CD4-positive, alpha-beta memory T cell (primary cell): ENCODE measurements around the gene LZTS3. TPM values are rescaled to one million over a fixed set of nuclear protein-coding genes. Genes with fewer than 3 reads are reported as not detected.
"Not testable (repeated sequence)": the region's sequence is repeated elsewhere in the genome, so short reads cannot be mapped to it uniquely, and the experiment has no call there.

Experiments
- CTCF ChIA-PET: fragments of 350-600 bp; sonication (Branson Sonifier 250); formaldehyde crosslinking; loops from one replicate; lab custom pipeline; 2021; ENCODE audit warnings: inconsistent platforms; ENCODE audit not compliant: partially characterized antibody; lab: Charles Lee
- POLR2A ChIA-PET: fragments of 350-600 bp; sonication (Branson Sonifier 250); formaldehyde crosslinking; loops from one replicate; lab custom pipeline; 2021; ENCODE audit not compliant: partially characterized antibody; lab: Charles Lee
- DNase-seq, 5 donors: peaks; one replicate each; pipeline versions ENCODE4 v3.0.0 to v3.0.0-alpha.2; 2020 to 2022; ENCODE audit warnings: mixed read lengths in 1 of 5
- H3K27ac ChIP-seq: one replicate; pipeline ENCODE4 v1.7.0; 2013; ENCODE audit warnings: low read depth, low read length
- H3K27me3 ChIP-seq: 2 replicates; pipeline ENCODE4 v1.7.0; 2013; ENCODE audit warnings: mild to moderate bottlenecking, low read length, moderate library complexity; ENCODE audit not compliant: insufficient read depth
- H3K36me3 ChIP-seq: 2 replicates; pipeline ENCODE4 v1.7.0; 2013; ENCODE audit warnings: mild to moderate bottlenecking, low read length, moderate library complexity; ENCODE audit not compliant: insufficient read depth
- H3K4me1 ChIP-seq: 2 replicates; pipeline ENCODE4 v1.7.0; 2013; ENCODE audit warnings: mild to moderate bottlenecking, low read length, moderate library complexity; ENCODE audit not compliant: insufficient read depth
- H3K4me3 ChIP-seq, 2 donors: one replicate each; pipeline ENCODE4 v1.7.0; 2013; ENCODE audit warnings: low read length in 2 of 2, mild to moderate bottlenecking in 1 of 2
- H3K9me3 ChIP-seq, 2 donors: one replicate each; pipeline ENCODE4 v1.7.0; 2013; ENCODE audit warnings: low read length in 2 of 2, control low read depth in 1 of 2; ENCODE audit not compliant: control insufficient read depth in 1 of 2
- H3K27ac Mint-ChIP-seq, 7 donors: one replicate each; pipeline ENCODE4 v1.8.0; 2020 to 2021; ENCODE audit warnings: mixed read lengths in 7 of 7, mild to moderate bottlenecking in 6 of 7, inconsistent platforms in 3 of 7, moderate library complexity in 3 of 7
- H3K27me3 Mint-ChIP-seq, 2 donors: one replicate each; pipeline ENCODE4 v1.8.0; 2020 to 2021; ENCODE audit warnings: mixed read lengths in 2 of 2
- H3K36me3 Mint-ChIP-seq, 2 donors: one replicate each; pipeline ENCODE4 v1.8.0; 2020 to 2021; ENCODE audit warnings: mixed read lengths in 2 of 2, inconsistent platforms in 1 of 2, mild to moderate bottlenecking in 1 of 2
- H3K4me1 Mint-ChIP-seq, 4 donors: one replicate each; pipeline ENCODE4 v1.8.0; 2020 to 2021; ENCODE audit warnings: mixed read lengths in 4 of 4, mild to moderate bottlenecking in 1 of 4
- H3K4me3 Mint-ChIP-seq, 8 donors: one replicate each; pipeline ENCODE4 v1.8.0; 2020 to 2021; ENCODE audit warnings: mixed read lengths in 8 of 8, mild to moderate bottlenecking in 7 of 8, moderate library complexity in 6 of 8, inconsistent platforms in 3 of 8
- H3K9me3 Mint-ChIP-seq, 8 donors: one replicate each; pipeline ENCODE4 v1.8.0; 2020 to 2021; ENCODE audit warnings: mixed read lengths in 8 of 8, mild to moderate bottlenecking in 5 of 8, inconsistent platforms in 3 of 8, moderate library complexity in 1 of 8
- intact Hi-C: fragments of 100-400 bp; cut with micrococcal nuclease; formaldehyde crosslinking; loops from one replicate; pipeline ENCODE4 v1.15.1; 2023
- polyA plus RNA-seq, 2 donors: library from polyadenylated mRNA; unstranded; fragments of 300-500 nt; fragmentation: Illumina TruSeq; gene quantifications; one replicate each; pipeline ENCODE4 v1.2.3, GENCODE V29; 2021
- total RNA-seq, 2 experiments: library from RNA; stranded (reverse); gene quantifications; one replicate each; pipeline ENCODE4 v1.2.3, GENCODE V29; 2021

Gene LZTS3
- total and polyA plus RNA-seq, 4 experiments from 2014 or later: 0.78 to 7.9 (median 3.9) TPM

- Mint-ChIP-seq H3K27me3 (no peaks in the 10 kb centered on the region), H3K4me3 (peak overlapping the region; percentile 71 to 98 (median 82)), H3K36me3 (peaks cover 8 to 36% of the 10 kb centered on the region in 2 donors), H3K27ac (peak overlapping the region; percentile 82 to 98 (median 83)), H3K4me1 (peaks cover 47 to 73% (median 64%) of the 10 kb centered on the region in 4 donors), H3K9me3 (peaks cover 0 to 3% (median 0%) of the 10 kb centered on the region in 8 donors)
- Histone ChIP-seq H3K4me3 (peak overlapping the region; percentile 8 to 24), H3K27ac (peak overlapping the region; percentile 30), H3K27me3 (no peaks in the 10 kb centered on the region), H3K9me3 (no peaks in the 10 kb centered on the region), H3K36me3 (no peaks in the 10 kb centered on the region), H3K4me1 (peaks cover 54% of the 10 kb centered on the region)
- POLR2A ChIA-PET: interaction anchor here (0.7 to 4.5 kb wide), 17 partner anchors 10 to 505 kb away, joined by 3 to 29 read pairs (median 4); partner anchors contain the start of genes ITPA, LZTS3, MRPS26 and NOP56
- intact Hi-C loops: loop anchor here (1.0 kb wide), 1 partner anchor 39 kb away; no protein-coding TSS in a partner anchor
- CTCF ChIA-PET: interaction anchor here (1.0 to 1.9 kb wide), 7 partner anchors 9 to 159 kb away, joined by 3 to 9 read pairs (median 5); no protein-coding TSS in a partner anchor
- DNase-seq: peak in 4 of 5 donors; percentile 32 to 62 (median 41)
Measured at GRCh38 chr20:3156811-3157619, 16.3 kb downstream of the LZTS3 start.

GRCh38 chr20:3152057-3152644, 21.2 kb downstream of the LZTS3 start:
- H3K27me3 ChIP-seq, H3K27me3 Mint-ChIP-seq, H3K4me3 ChIP-seq, intact Hi-C loops, POLR2A ChIA-PET, DNase-seq, H3K9me3 Mint-ChIP-seq, H3K27ac ChIP-seq, H3K9me3 ChIP-seq: not testable (repeated sequence)
- Mint-ChIP-seq H3K27ac (peak overlapping the region in 4 of 7 donors; percentile 19 to 70 (median 46)), H3K4me3 (peak overlapping the region in 2 of 8 donors; percentile 36 to 39), H3K4me1 (peaks cover 45 to 82% (median 67%) of the 10 kb centered on the region in 4 donors), H3K36me3 (peaks cover 32 to 63% of the 10 kb centered on the region in 2 donors)
- peaks cover 16% of the 10 kb centered on the region for H3K36me3 ChIP-seq
- CTCF ChIA-PET: interaction anchor here (0.9 kb wide), 1 partner anchor 67 kb away, joined by 3 read pairs; no protein-coding TSS in a partner anchor
- H3K4me1 ChIP-seq: peaks cover 46% of the 10 kb centered on the region

DNA sequence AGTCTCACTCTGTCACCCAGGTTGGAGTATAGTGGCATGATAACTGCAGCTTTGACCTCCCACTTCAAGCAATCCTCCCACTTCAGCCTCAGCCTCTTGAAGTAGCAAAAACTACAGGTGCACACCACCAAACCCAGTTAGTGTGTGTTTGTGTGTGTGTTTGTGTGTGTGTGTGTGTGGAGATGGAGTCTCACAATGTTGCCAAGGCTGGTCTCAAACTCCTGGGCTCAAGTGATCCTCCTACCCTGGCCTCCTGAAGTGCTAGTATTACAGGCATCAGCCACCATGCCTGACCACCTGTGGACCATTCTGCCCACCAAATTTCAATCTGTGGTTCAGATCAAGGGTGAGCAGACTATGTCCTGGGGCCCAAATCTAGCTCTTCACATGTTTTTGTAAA, 22.4 kb downstream of the LZTS3 start:
- Mint-ChIP-seq H3K9me3 (no peaks in the 10 kb centered on the region), H3K36me3 (peaks cover 38 to 67% of the 10 kb centered on the region in 2 donors), H3K4me1 (peaks cover 36 to 80% (median 61%) of the 10 kb centered on the region in 4 donors), H3K27ac (peak overlapping the region in 5 of 7 donors; percentile 48 to 89 (median 66)), H3K27me3 (no peaks in the 10 kb centered on the region), H3K4me3 (no peak overlapping the region)
- Histone ChIP-seq H3K36me3 (peaks cover 23% of the 10 kb centered on the region), H3K27ac (no peak overlapping the region), H3K4me1 (peaks cover 33% of the 10 kb centered on the region), H3K27me3 (no peaks in the 10 kb centered on the region), H3K9me3 (no peaks in the 10 kb centered on the region), H3K4me3 (no peak overlapping the region)
- intact Hi-C loops: no loop called here
- ChIA-PET POLR2A (interaction anchor here (1.4 kb wide), 1 partner anchor 8 kb away, joined by 4 read pairs; the partner anchor contains the start of genes FASTKD5 and UBOX5), CTCF (no interaction called here)
- no peak for DNase-seq

DNA sequence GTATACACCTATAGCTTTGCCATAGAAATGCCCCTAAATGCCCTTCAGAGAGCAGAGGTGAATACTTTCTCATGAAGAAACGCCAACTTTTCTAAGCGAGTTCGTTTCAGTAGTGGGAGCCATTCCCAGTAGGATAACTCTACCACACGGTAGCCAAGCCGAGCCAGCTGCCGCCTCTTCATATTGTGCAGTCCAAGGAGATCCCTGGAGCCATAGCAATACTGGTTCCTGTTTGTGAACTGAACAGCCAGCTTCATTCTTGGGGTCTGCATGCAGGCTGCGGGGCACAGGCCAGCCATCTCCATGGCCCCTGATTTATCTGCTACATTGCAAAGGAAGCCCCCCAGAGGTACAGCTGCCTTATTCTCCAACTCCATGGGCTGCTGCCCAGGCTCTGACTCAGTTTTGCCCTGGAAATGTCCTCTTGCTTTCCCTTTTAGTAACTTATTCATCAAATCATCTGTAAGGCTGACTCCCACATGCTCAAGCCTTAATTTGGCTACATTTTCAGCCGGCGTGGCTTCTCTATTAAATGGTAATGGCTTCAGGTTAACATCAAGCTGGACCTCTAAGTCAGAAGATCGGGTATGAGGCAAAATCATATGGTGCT, 26.5 kb downstream of the LZTS3 start:
- ChIA-PET CTCF (interaction anchor here (2.3 kb wide), 1 partner anchor 11 kb away, joined by 7 read pairs; no protein-coding TSS in a partner anchor), POLR2A (interaction anchor here (1.1 to 1.2 kb wide), 2 partner anchors 10 to 13 kb away, joined by 3 to 4 read pairs; partner anchors contain the start of genes FASTKD5 and UBOX5)
- no peak overlapping the region for H3K4me3 ChIP-seq
- H3K4me1 ChIP-seq: peaks cover 18% of the 10 kb centered on the region
- no peak overlapping the region for H3K27ac ChIP-seq
- H3K4me3 Mint-ChIP-seq: no peak overlapping the region
- H3K4me1 Mint-ChIP-seq: peaks cover 25 to 58% (median 41%) of the 10 kb centered on the region in 4 donors
- H3K27ac Mint-ChIP-seq: no peak overlapping the region
- no peaks in the 10 kb centered on the region for H3K27me3 Mint-ChIP-seq
- H3K9me3 Mint-ChIP-seq: no peaks in the 10 kb centered on the region
- DNase-seq: no peak
- intact Hi-C loops: no loop called here
- no peaks in the 10 kb centered on the region for H3K9me3 ChIP-seq
- peaks cover 37 to 55% of the 10 kb centered on the region in 2 donors for H3K36me3 Mint-ChIP-seq
- no peaks in the 10 kb centered on the region for H3K27me3 ChIP-seq
- H3K36me3 ChIP-seq: peaks cover 23% of the 10 kb centered on the region

DNA sequence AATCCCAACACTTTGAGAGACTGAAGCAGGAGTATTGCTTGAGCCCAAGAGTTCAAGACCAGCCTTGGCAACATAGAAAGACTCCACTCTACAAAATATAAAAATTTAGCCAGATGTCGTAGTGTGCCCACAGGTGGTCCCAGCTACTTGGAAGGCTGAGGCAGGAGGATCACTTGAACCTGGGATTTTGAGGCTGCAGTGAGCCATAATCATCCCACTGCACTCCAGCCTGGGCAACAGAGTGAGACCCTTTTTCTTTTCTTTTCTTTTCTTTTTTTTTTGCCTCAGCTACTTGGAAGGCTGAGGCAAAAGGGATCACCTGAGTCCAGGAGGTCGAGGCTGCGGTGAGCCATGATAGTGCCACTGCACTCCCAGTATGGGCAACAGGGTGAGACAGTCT, 31.6 kb downstream of the LZTS3 start:
- POLR2A ChIA-PET: interaction anchor here (0.7 kb wide), 1 partner anchor 13 kb away, joined by 5 read pairs; no protein-coding TSS in a partner anchor
- Histone ChIP-seq H3K27me3 (no peaks in the 10 kb centered on the region), H3K4me1 (no peaks in the 10 kb centered on the region), H3K27ac (no peak overlapping the region), H3K36me3 (peaks cover 4% of the 10 kb centered on the region), H3K9me3 (no peaks in the 10 kb centered on the region), H3K4me3 (no peak overlapping the region)
- CTCF ChIA-PET: interaction anchor here (1.1 kb wide), 1 partner anchor 88 kb away, joined by 3 read pairs; no protein-coding TSS in a partner anchor
- no peak overlapping the region for H3K27ac Mint-ChIP-seq
- H3K36me3 Mint-ChIP-seq: peaks cover 20 to 21% of the 10 kb centered on the region in 2 donors
- no peak for DNase-seq
- no peaks in the 10 kb centered on the region for H3K9me3 Mint-ChIP-seq
- intact Hi-C loops: no loop called here
- H3K27me3 Mint-ChIP-seq: no peaks in the 10 kb centered on the region
- H3K4me3 Mint-ChIP-seq: no peak overlapping the region
- peaks cover 14 to 32% (median 17%) of the 10 kb centered on the region in 4 donors for H3K4me1 Mint-ChIP-seq

DNA sequence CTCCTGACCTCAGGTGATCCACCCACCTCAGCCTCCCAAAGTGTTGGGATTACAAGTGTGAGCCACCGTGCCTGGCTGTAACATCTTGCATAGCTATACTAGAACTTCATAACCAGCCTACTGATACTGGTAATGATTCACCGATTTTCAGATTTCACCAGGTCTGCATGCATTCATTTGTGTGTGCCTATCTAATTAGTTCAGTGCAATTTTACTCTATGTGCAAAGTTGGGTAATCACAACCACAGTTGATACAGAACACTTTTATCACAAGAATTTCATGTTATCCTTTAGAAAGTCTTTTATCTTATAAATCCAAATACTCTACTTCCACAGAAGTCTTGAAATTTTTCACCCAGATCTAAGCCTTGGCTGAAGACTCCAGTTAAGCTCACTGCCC, 35.9 kb downstream of the LZTS3 start:
- Mint-ChIP-seq H3K36me3 (peaks cover 7 to 9% of the 10 kb centered on the region in 2 donors), H3K27ac (no peak overlapping the region), H3K27me3 (no peaks in the 10 kb centered on the region), H3K4me3 (no peak overlapping the region), H3K4me1 (peaks cover 12 to 21% (median 15%) of the 10 kb centered on the region in 4 donors), H3K9me3 (no peaks in the 10 kb centered on the region)
- Histone ChIP-seq H3K36me3 (no peaks in the 10 kb centered on the region), H3K4me1 (no peaks in the 10 kb centered on the region), H3K27ac (no peak overlapping the region), H3K4me3 (no peak overlapping the region), H3K27me3 (no peaks in the 10 kb centered on the region), H3K9me3 (no peaks in the 10 kb centered on the region)
- CTCF ChIA-PET: interaction anchor here (0.9 to 1.3 kb wide), 2 partner anchors 20 to 84 kb away, joined by 3 read pairs; no protein-coding TSS in a partner anchor
- intact Hi-C loops: no loop called here
- DNase-seq: no peak
- POLR2A ChIA-PET: no interaction called here
